CD14-positive monocyte (primary cell): ENCODE results near the gene GOLGA6A. TPM values are rescaled to one million over a fixed set of nuclear protein-coding genes. Genes with fewer than 3 reads are reported as not detected.

Experiments used
- DNase-seq, 3 donors: peaks; one replicate each; pipeline ENCODE4 v3.0.0-alpha.2; 2011 to 2022
- H2AFZ ChIP-seq: 2 replicates; pipeline ENCODE4 v1.6.0; 2012; ENCODE audit warnings: mild to moderate bottlenecking, low read depth, low read length, inconsistent platforms; ENCODE audit not compliant: insufficient read depth, poor library complexity, severe bottlenecking
- H3K27ac ChIP-seq, 2 donors: 1 replicate in 1 of 2; 2 replicates in 1 of 2; pipeline ENCODE4 v1.5.1; 2012 to 2013; ENCODE audit warnings: low read length in 2 of 2, control low read depth in 1 of 2, inconsistent platforms in 1 of 2, low read depth in 1 of 2, mild to moderate bottlenecking in 1 of 2
- H3K27me3 ChIP-seq, 2 donors: one replicate each; pipeline versions ENCODE4 v1.6.0 to v1.6.1; 2011 to 2013; ENCODE audit warnings: low read length in 2 of 2; ENCODE audit not compliant: control insufficient read depth in 2 of 2, insufficient read depth in 2 of 2
- H3K36me3 ChIP-seq, 2 donors: replicated peaks in 1 of 2; 1 replicate in 1 of 2; 2 replicates in 1 of 2; pipeline versions ENCODE4 v1.5.1 to v1.6.1; 2012 to 2013; ENCODE audit warnings: low read length in 2 of 2, control low read depth in 1 of 2, inconsistent platforms in 1 of 2, mild to moderate bottlenecking in 1 of 2; ENCODE audit not compliant: insufficient read depth in 2 of 2, control insufficient read depth in 1 of 2
- H3K4me1 ChIP-seq, 2 donors: 1 replicate in 1 of 2; 2 replicates in 1 of 2; pipeline versions ENCODE4 v1.5.1 to v1.6.1; 2012 to 2013; ENCODE audit warnings: low read length in 2 of 2, control low read depth in 1 of 2, inconsistent platforms in 1 of 2, mild to moderate bottlenecking in 1 of 2, moderate library complexity in 1 of 2; ENCODE audit not compliant: insufficient read depth in 2 of 2, control insufficient read depth in 1 of 2
- H3K4me2 ChIP-seq: replicated peaks from 2 replicates; pipeline ENCODE3; 2012; ENCODE audit warnings: low read length, moderate library complexity, mild to moderate bottlenecking; ENCODE audit not compliant: poor library complexity, severe bottlenecking; ENCODE audit errors: extremely low read depth
- H3K4me3 ChIP-seq, 3 experiments: fragments of 200-600 bp in 1 of 3; sonication (generic) in 1 of 3; replicated peaks in 1 of 3; 1 replicate in 2 of 3; 2 replicates in 1 of 3; pipeline ENCODE4 v1.5.1; 2011 to 2013; ENCODE audit warnings: low read length in 3 of 3, mild to moderate bottlenecking in 3 of 3, control low read depth in 2 of 3, low read depth in 2 of 3, inconsistent platforms in 1 of 3, moderate library complexity in 1 of 3
- H3K79me2 ChIP-seq: 2 replicates; pipeline ENCODE4 v1.6.0; 2012; ENCODE audit warnings: mild to moderate bottlenecking, control low read depth, inconsistent platforms, low read length, moderate library complexity; ENCODE audit not compliant: insufficient read depth
- H3K9ac ChIP-seq: 2 replicates; pipeline ENCODE4 v1.6.0; 2017; ENCODE audit warnings: low read length, mild to moderate bottlenecking; ENCODE audit not compliant: insufficient read depth, poor library complexity, severe bottlenecking
- H3K9me3 ChIP-seq, 2 donors: replicated peaks in 1 of 2; 1 replicate in 1 of 2; 2 replicates in 1 of 2; pipeline versions ENCODE4 v1.5.1 to v1.6.1; 2012 to 2013; ENCODE audit warnings: low read length in 2 of 2, control low read depth in 1 of 2; ENCODE audit not compliant: control insufficient read depth in 1 of 2, insufficient read depth in 1 of 2
- H4K20me1 ChIP-seq: 2 replicates; pipeline ENCODE4 v1.6.0; 2012; ENCODE audit warnings: mild to moderate bottlenecking, low read length, control low read depth, moderate library complexity; ENCODE audit not compliant: insufficient read depth
- H3K27ac Mint-ChIP-seq, 7 donors: one replicate each; pipeline ENCODE4 v1.8.0; 2020; ENCODE audit warnings: mild to moderate bottlenecking in 7 of 7, mixed read lengths in 7 of 7, moderate library complexity in 6 of 7, inconsistent platforms in 2 of 7
- H3K27me3 Mint-ChIP-seq, 3 donors: one replicate each; pipeline ENCODE4 v1.8.0; 2021 to 2022; ENCODE audit warnings: low read depth in 3 of 3, mild to moderate bottlenecking in 3 of 3, mixed read lengths in 3 of 3, moderate library complexity in 3 of 3, inconsistent platforms in 1 of 3
- H3K36me3 Mint-ChIP-seq, 2 donors: one replicate each; pipeline ENCODE4 v1.8.0; 2020; ENCODE audit warnings: mixed read lengths in 2 of 2, inconsistent platforms in 1 of 2, mild to moderate bottlenecking in 1 of 2
- H3K4me1 Mint-ChIP-seq: one replicate; pipeline ENCODE4 v1.8.0; 2020; ENCODE audit warnings: mild to moderate bottlenecking, mixed read lengths
- H3K4me3 Mint-ChIP-seq, 2 donors: one replicate each; pipeline ENCODE4 v1.8.0; 2020; ENCODE audit warnings: mild to moderate bottlenecking in 2 of 2, mixed read lengths in 2 of 2, moderate library complexity in 1 of 2
- H3K9me3 Mint-ChIP-seq, 7 donors: one replicate each; pipeline ENCODE4 v1.8.0; 2020 to 2022; ENCODE audit warnings: mixed read lengths in 7 of 7, mild to moderate bottlenecking in 6 of 7, moderate library complexity in 6 of 7, inconsistent platforms in 2 of 7
- CTCF ChIP-seq: fragments of 200-600 bp; IDR thresholded peaks from one replicate; pipeline ENCODE4 v1.8.0; 2022; ENCODE audit warnings: antibody characterized with exemption, mild to moderate bottlenecking
- WGBS: methylation state at CpG from one replicate; pipeline ENCODE4 v1.1.5; 2013; ENCODE audit warnings: missing lambda C conversion rate; ENCODE audit not compliant: insufficient coverage; 5-methylcytosine and 5-hydroxymethylcytosine counted together
- intact Hi-C, 2 donors: fragments of 100-400 bp; cut with micrococcal nuclease; formaldehyde crosslinking; loops; one replicate each; pipeline versions ENCODE4 v1.15.0 to v1.15.1; 2023
- polyA plus RNA-seq, 3 donors: library from polyadenylated mRNA; depleted of rRNA in 1 of 3; unstranded in 2 of 3; stranded (reverse) in 1 of 3; fragments of 300-500 nt in 2 of 3; fragments of >200 nt in 1 of 3; fragmentation: Illumina TruSeq in 2 of 3; gene quantifications; 1 replicate in 2 of 3; 2 replicates in 1 of 3; pipeline ENCODE4 v1.2.3, GENCODE V29; 2012 to 2021
- small RNA-seq: library from RNA; depleted of rRNA; stranded (forward); fragments of <200 nt; gene quantifications from one replicate; pipeline ENCODE3, GENCODE V24; 2012; ENCODE audit warnings: low read depth; ENCODE audit not compliant: insufficient read length

GOLGA6A gene
- polyA plus RNA-seq, 3 donors: 0.03 TPM; not detected in 2

- Histone ChIP-seq H3K4me2 (no peak overlapping the region), H3K79me2 (peaks cover 27% of the 10 kb centered on the region), H3K9me3 (no peaks in the 10 kb centered on the region), H2AFZ (no peak overlapping the region), H4K20me1 (peaks cover 89% of the 10 kb centered on the region), H3K36me3 (peaks cover 59 to 97% of the 10 kb centered on the region in 2 donors), H3K4me3 (no peak overlapping the region), H3K27me3 (no peaks in the 10 kb centered on the region), H3K4me1 (no peaks in the 10 kb centered on the region), H3K27ac (no peak overlapping the region), H3K9ac (no peak overlapping the region)
- 71% methylated on average over 2 of the region's 2 CpGs for WGBS
- Mint-ChIP-seq H3K4me3 (no peak overlapping the region), H3K36me3 (peaks cover 66 to 87% of the 10 kb centered on the region in 2 donors), H3K9me3 (no peaks in the 10 kb centered on the region), H3K27ac (peak overlapping the region in 2 of 7 donors; percentile 17 to 46), H3K27me3 (peaks cover 0 to 1% (median 0%) of the 10 kb centered on the region in 3 donors), H3K4me1 (no peaks in the 10 kb centered on the region)
- intact Hi-C loops: no loop called here
- no peak for DNase-seq
- TF ChIP-seq CTCF: no peak
These were observed 57.7 kb downstream of the GOLGA6A start for GRCh38 chr15:74024687-74025086.

DNA sequence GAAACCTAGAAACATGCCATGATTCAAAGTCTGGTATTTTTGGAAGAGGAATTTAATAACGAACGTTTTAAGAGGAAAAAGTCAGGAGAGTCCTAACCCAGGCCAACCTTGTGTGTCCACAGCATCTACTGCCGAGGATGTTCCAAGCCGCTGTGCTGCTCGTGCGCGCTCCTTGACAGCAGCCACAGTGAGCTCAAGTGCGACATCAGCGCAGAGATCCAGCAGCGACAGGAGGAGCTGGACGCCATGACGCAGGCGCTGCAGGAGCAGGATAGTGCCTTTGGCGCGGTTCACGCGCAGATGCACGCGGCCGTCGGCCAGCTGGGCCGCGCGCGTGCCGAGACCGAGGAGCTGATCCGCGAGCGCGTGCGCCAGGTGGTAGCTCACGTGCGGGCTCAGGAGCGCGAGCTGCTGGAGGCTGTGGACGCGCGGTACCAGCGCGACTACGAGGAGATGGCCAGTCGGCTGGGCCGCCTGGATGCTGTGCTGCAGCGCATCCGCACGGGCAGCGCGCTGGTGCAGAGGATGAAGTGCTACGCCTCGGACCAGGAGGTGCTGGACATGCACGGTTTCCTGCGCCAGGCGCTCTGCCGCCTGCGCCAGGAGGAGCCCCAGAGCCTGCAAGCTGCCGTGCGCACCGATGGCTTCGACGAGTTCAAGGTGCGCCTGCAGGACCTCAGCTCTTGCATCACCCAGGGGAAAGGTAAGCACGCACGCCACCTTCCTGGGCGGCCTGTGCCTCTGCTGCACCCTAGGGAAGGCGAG, 59.5 kb downstream of the GOLGA6A start:
- H3K4me1 Mint-ChIP-seq: no peaks in the 10 kb centered on the region
- no peaks in the 10 kb centered on the region for H3K9me3 Mint-ChIP-seq
- H3K36me3 Mint-ChIP-seq: peaks cover 57 to 79% of the 10 kb centered on the region in 2 donors
- Histone ChIP-seq H3K27ac (no peak overlapping the region), H3K36me3 (peaks cover 57 to 91% of the 10 kb centered on the region in 2 donors), H3K9me3 (no peaks in the 10 kb centered on the region), H3K79me2 (peaks cover 41% of the 10 kb centered on the region), H3K4me3 (no peak overlapping the region), H3K4me2 (no peak overlapping the region), H3K27me3 (no peaks in the 10 kb centered on the region), H3K9ac (no peak overlapping the region), H4K20me1 (peaks cover 96% of the 10 kb centered on the region), H2AFZ (no peak overlapping the region), H3K4me1 (no peaks in the 10 kb centered on the region)
- peaks cover 0 to 1% (median 0%) of the 10 kb centered on the region in 3 donors for H3K27me3 Mint-ChIP-seq
- intact Hi-C loops: no loop called here
- TF ChIP-seq CTCF: no peak
- H3K4me3 Mint-ChIP-seq: no peak overlapping the region
- H3K27ac Mint-ChIP-seq: no peak overlapping the region
- no peak for DNase-seq
- 98% methylated on average over 63 of the region's 66 CpGs for WGBS

Small RNAs within 50 kb of the gene (small RNA-seq; reads per million reads assigned to genes)
- gene RN7SL429P: not detected

Other genes with a start within 250 kb of the GOLGA6A start
- not detected for gene TBC1D21, start 209.0 kb downstream of the GOLGA6A start, polyA plus RNA-seq
- gene LOXL1, start 156.1 kb downstream of the GOLGA6A start, polyA plus RNA-seq: under 1 TPM in 1 of 3 donors, not detected in 2; 0.07 TPM
- 1 to 10 TPM; 3.8 to 5.1 (median 4.7) TPM for gene STOML1, start 90.3 kb downstream of the GOLGA6A start, polyA plus RNA-seq
- 10 to 100 TPM; 13.1 to 40.7 (median 20.6) TPM for gene PML, start 87.8 kb downstream of the GOLGA6A start, polyA plus RNA-seq
- gene ISLR2, start 48.0 kb upstream of the GOLGA6A start, polyA plus RNA-seq: not detected
- gene ISLR, start 91.2 kb upstream of the GOLGA6A start, polyA plus RNA-seq: not detected
- not detected for gene STRA6, start 120.2 kb upstream of the GOLGA6A start, polyA plus RNA-seq
- not detected for gene CCDC33, start 153.8 kb upstream of the GOLGA6A start, polyA plus RNA-seq